Measurements from ENCODE around the gene ANTKMT. TPM values are rescaled to one million over a fixed set of nuclear protein-coding genes. Genes with fewer than 3 reads are reported as not detected.

The ANTKMT gene
- total and polyA plus RNA-seq, 2 of the 4 experiments (the other 2 are of a cell fraction) = 7.3 to 16.2 TPM

- no peak overlapping the region for H4K5ac ChIP-seq (ENCODE audit: low read depth, low read length)
- H3K79me1 ChIP-seq (ENCODE audit: low read depth in 1 of 2, low read length in 2 of 2) = peaks cover 0 to 5% of the 10 kb centered on the region in 2 experiments; a peak in 1 of 4 replicates
- H4K20me1 ChIP-seq (ENCODE audit: insufficient read depth, low read length) = peaks cover 4% of the 10 kb centered on the region
- H2BK20ac ChIP-seq (ENCODE audit: low read depth, low read length) = no peak overlapping the region
- H3K4ac ChIP-seq (ENCODE audit: low read depth, low read length) = peak overlapping the region; percentile 73; the same call in 1 of the 2 replicates
- H4K8ac ChIP-seq (ENCODE audit: low read depth in 2 of 2, low read length in 2 of 2) = no peak overlapping the region
- H3K36me3 ChIP-seq (ENCODE audit: control insufficient read depth, insufficient read depth, low read length) = peaks cover 21% of the 10 kb centered on the region
- no peak for DNase-seq
- H3K4me1 ChIP-seq (ENCODE audit: control insufficient read depth, insufficient read depth, low read length) = peaks cover 6% of the 10 kb centered on the region
- H3K23ac ChIP-seq (ENCODE audit: low read depth, low read length) = no peak overlapping the region
- dilution Hi-C loops (cut with HindIII; ENCODE audit: low sequenced_read_pairs, unreplicated experiment) (no loop called here), intact Hi-C loops (cut with micrococcal nuclease) (loop anchor here (5.0 kb wide), 1 partner anchor 58 kb away; the partner anchor contains the start of genes CHTF18 and RPUSD1), in situ Hi-C loops (cut with MboI; ENCODE audit: low sequenced_read_pairs) (no loop called here)
- peaks cover 2% of the 10 kb centered on the region; the same call in 1 of the 2 replicates for H3K9me1 ChIP-seq (ENCODE audit: insufficient read depth, low read length)
- 76% methylated on average over 22 of the region's 55 CpGs; no CpG with 5 or more reads in 1 of the 2 experiments for WGBS, 2 experiments (ENCODE audit: extremely low coverage in 2 of 2, insufficient read length in 1 of 2)
- H2AK9ac ChIP-seq (replicated peaks; ENCODE audit: low read depth, low read length, poor library complexity) = peak overlapping the region; percentile 72
- no peak overlapping the region for H3K27ac ChIP-seq (ENCODE audit: insufficient read depth, low read length)
- H3K4me3 ChIP-seq (ENCODE audit: insufficient read depth, low read depth, low read length) = no peak overlapping the region
- peak overlapping the region; percentile 89 for H2AFZ ChIP-seq (replicated peaks; ENCODE audit: low read length, poor library complexity)
- H3K9me3 ChIP-seq (ENCODE audit: control insufficient read depth, insufficient read depth, low read length) = no peaks in the 10 kb centered on the region
- no peak overlapping the region for H2BK15ac ChIP-seq (ENCODE audit: low read depth, low read length)
- H3K18ac ChIP-seq (ENCODE audit: low read depth, low read length) = no peak overlapping the region
- no peak overlapping the region for H3K9ac ChIP-seq (ENCODE audit: low read depth, low read length)
- peak overlapping the region; percentile 78 for H2AK5ac ChIP-seq (ENCODE audit: low read depth, low read length)
- H3K56ac ChIP-seq (ENCODE audit: extremely low read depth, insufficient read depth, low read length) = no peak overlapping the region
- no peak overlapping the region for H2BK120ac ChIP-seq (ENCODE audit: low read depth, low read length)
- no TSS peak for BruUV-seq (replicated peaks)
- H4K91ac ChIP-seq (ENCODE audit: insufficient read depth, low read depth, low read length) = no peak overlapping the region
- H2BK5ac ChIP-seq (ENCODE audit: low read depth, low read length, poor library complexity, severe bottlenecking) = peak overlapping the region; percentile 11
- H3K4me2 ChIP-seq (ENCODE audit: low read depth, low read length) = no peak overlapping the region; the same call in 1 of the 2 replicates
- POLR2A ChIA-PET (ENCODE audit: unreplicated experiment) = no interaction called here
- H3K27me3 ChIP-seq (ENCODE audit: control insufficient read depth, insufficient read depth, low read length) = no peaks in the 10 kb centered on the region
- TF ChIP-seq CHD1 (IDR thresholded peaks at IDR 0.05; ENCODE audit: low read depth, low read length) (no peak), CTCF (conservative IDR thresholded peaks at IDR 0.05; ENCODE audit: low read depth, low read length) (no peak), FOS (IDR thresholded peaks at IDR 0.05; ENCODE audit: low read depth, low read length) (no peak), MAFK (IDR thresholded peaks at IDR 0.05; ENCODE audit: low read depth, low read length) (no peak), BHLHE40 (IDR thresholded peaks at IDR 0.05; ENCODE audit: low read depth, low read length) (no peak), MAZ (IDR thresholded peaks at IDR 0.05; ENCODE audit: borderline replicate concordance, low read depth, low read length) (no peak), CEBPB (IDR thresholded peaks at IDR 0.05; ENCODE audit: low read depth, low read length) (no peak), RCOR1 (IDR thresholded peaks at IDR 0.05; ENCODE audit: insufficient replicate concordance, low read length) (no peak)
- CTCF ChIA-PET = no interaction called here
- no peak overlapping the region for H3K14ac ChIP-seq (replicated peaks; ENCODE audit: low read depth, low read length)
- no peak for ATAC-seq (ENCODE audit: low read depth)
These were observed 8.2 kb downstream of the ANTKMT start for GRCh38 chr16:728890-729744.

All from IMR-90 (cell line).